Measurements from ENCODE around the gene TFEB.
"Not testable (repeated sequence)": the region's sequence is repeated elsewhere in the genome, so short reads cannot be mapped to it uniquely, and the experiment has no call there.

The TFEB gene

GRCh38 chr6:41735427-41736185 lies at the start of gene TFEB:
TSS of gene TFEB (minus strand) at chr6:41735608. CDS start at chr6:41691213, 44,395 bp downstream.
- peak; percentile 93 for DNase-seq

GRCh38 chr6:41784581-41785171 lies 49.3 kb upstream of the TFEB start:
- no peak for DNase-seq

GRCh38 chr6:41783106-41783780 lies 47.8 kb upstream of the TFEB start:
- no peak for DNase-seq

- no peak for DNase-seq
These were observed 45.9 kb upstream of the TFEB start for GRCh38 chr6:41781366-41781730.

GRCh38 chr6:41780551-41781365 lies 45.4 kb upstream of the TFEB start, which contains the start of gene PRICKLE4:
TSS of gene PRICKLE4 (plus strand) at chr6:41780782. CDS start at chr6:41783474, 2,692 bp downstream.
- DNase-seq: no peak

- peak; percentile 99 for DNase-seq
These were observed 44.6 kb upstream of the TFEB start, which contains the start of gene FRS3 for GRCh38 chr6:41779788-41780550. TSS of gene FRS3 (minus strand) at chr6:41779900. CDS start at chr6:41776987, 2,913 bp downstream.

GRCh38 chr6:41779336-41779735 lies 43.9 kb upstream of the TFEB start:
- no peak for DNase-seq

- no peak for DNase-seq
These were observed 43.5 kb upstream of the TFEB start for GRCh38 chr6:41778895-41779294.

GRCh38 chr6:41777551-41778285 lies 42.3 kb upstream of the TFEB start:
- DNase-seq: no peak

- DNase-seq: no peak
These were observed 40.0 kb upstream of the TFEB start for GRCh38 chr6:41775293-41775882.

- DNase-seq: no peak
These were observed 39.4 kb upstream of the TFEB start for GRCh38 chr6:41774841-41775240.

- no peak for DNase-seq
These were observed 35.9 kb upstream of the TFEB start for GRCh38 chr6:41771058-41771983.

GRCh38 chr6:41770381-41771057 lies 35.1 kb upstream of the TFEB start:
- no peak for DNase-seq

GRCh38 chr6:41769376-41769775 lies 34.0 kb upstream of the TFEB start:
- DNase-seq: no peak

- DNase-seq: no peak
These were observed 33.3 kb upstream of the TFEB start for GRCh38 chr6:41768545-41769308.

GRCh38 chr6:41767112-41767833 lies 31.9 kb upstream of the TFEB start:
- no peak for DNase-seq

GRCh38 chr6:41766043-41766664 lies 30.7 kb upstream of the TFEB start:
- not testable (repeated sequence) for DNase-seq
